Activated gamma-delta T cell treated with Interleukin-2 at 50 U/mL for 16 hours (primary cell): ENCODE data around the gene FMNL2.
"Not testable (repeated sequence)": the region's sequence is repeated elsewhere in the genome, so short reads cannot be mapped to it uniquely, and the experiment has no call there.

ENCODE experiments used
- DNase-seq: peaks from one replicate; pipeline ENCODE4 v3.0.0-alpha.2; 2020

FMNL2 gene

DNA sequence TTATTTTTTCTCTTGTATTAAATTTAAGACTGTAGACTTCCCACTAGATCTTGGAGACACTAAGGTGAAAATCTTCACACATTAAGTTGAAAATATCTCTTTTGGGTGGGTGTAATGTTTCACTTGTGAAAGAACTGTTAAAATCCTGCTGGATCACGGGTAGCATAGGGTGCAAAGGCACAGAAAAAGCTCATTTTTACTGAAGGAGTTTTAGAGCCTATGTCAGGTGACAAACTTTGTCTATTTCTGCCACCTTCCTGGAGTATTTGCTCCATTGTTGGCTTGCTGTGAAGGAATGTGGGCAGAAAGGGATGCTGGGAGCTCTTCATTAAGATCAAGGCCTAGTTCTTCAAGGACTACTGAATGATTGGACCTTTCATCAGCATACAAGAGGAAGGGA, 119.4 kb downstream of the FMNL2 start:
- DNase-seq, result no peak

- DNase-seq, result no peak
These were observed 120.0 kb downstream of the FMNL2 start for GRCh38 chr2:152454960-152455359.

DNA sequence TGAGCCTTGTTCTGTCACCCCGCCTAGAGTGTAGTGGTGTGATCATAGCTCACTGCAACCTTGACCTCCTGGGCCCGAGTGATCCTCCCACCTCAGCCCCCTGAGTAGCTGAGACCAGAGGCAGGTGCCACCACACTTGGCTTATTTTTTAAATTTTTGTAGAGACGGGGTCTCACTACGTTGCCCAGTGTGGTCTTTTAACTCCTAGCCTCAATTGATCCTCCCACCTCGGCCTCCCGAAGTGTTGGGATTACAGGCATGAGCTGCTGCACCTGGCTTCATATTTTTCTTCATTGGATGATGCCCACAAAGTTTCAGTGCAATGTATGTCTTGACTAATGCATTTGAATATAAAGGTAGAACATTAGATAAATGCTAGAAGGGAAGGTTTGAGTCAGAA, 120.8 kb downstream of the FMNL2 start:
- no peak for DNase-seq

- no peak for DNase-seq
These were observed 121.3 kb downstream of the FMNL2 start for GRCh38 chr2:152456262-152456661.

GRCh38 chr2:152458441-152458940, 123.5 kb downstream of the FMNL2 start:
- no peak for DNase-seq

DNA sequence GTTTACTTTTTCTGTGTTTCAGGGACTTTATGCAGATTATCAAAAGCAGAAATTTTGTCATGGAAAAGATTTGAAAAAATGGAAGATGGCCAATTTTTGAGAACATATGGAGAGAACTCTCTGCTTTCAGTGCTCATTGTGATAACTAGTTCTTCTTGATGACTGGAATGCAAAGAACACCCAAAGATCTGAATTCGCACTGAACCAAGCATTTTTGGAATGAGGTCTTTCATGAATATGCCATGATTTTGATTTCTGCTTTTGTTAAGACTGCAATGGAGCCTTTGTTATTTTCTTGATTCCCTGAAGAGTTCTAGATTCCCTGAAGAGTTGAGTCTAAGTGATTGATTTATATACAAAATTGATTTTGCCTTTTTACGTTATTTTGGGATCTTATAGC, 124.1 kb downstream of the FMNL2 start:
- no peak for DNase-seq

GRCh38 chr2:152460567-152460966, 125.6 kb downstream of the FMNL2 start:
- DNase-seq, result no peak

GRCh38 chr2:152462120-152462519, 127.1 kb downstream of the FMNL2 start:
- no peak for DNase-seq

DNA sequence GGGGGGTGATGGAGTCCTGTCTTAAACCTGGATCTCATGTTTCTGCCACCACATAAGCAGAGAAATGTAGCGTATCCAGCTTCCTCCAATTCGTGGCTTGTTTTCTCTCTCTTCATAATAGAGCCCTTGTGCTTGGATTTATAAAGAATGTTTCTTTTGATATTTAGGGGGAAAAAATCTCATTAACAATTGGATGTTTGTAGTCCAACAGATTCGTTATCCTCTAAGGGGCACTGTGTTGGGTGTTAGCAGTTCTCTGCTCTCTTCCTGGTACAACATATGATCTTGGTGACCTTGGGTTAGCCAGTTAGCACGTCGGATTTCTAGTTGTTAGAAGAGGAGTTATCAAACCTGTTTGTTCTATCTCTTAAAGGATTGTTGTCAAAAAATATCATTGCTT, 127.8 kb downstream of the FMNL2 start:
- no peak for DNase-seq

DNA sequence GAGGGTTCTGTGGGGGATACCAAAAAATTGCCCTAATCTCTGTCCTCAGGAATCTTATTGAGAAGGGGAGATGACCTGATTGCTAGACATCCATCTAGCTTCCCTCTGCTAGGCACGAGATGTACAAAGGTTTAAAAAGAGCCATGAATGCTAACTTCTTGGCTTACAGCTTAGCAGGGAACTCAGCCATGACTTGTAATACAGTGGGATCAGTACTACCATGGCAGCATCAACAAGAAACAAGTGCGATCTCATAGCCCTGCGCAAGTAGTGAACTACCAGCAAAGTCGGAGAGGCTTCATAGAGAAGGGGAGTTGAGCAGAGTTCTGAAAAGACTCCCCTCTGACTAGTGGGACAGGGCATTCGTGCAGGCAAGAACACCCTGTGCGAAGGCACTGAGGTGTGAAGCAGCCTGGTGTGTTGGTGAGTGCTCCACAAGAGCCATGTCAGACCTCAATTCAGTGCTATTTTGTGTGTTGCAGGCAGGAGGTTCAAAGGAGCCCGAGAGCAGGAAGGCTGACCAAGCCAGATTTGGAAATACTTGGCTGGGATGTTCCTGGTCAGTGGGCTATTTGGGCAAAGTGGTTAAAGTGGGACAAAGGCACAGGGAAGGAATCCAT, 130.0 kb downstream of the FMNL2 start:
- no peak for DNase-seq

GRCh38 chr2:152465541-152465940, 130.6 kb downstream of the FMNL2 start:
- DNase-seq, result no peak

DNA sequence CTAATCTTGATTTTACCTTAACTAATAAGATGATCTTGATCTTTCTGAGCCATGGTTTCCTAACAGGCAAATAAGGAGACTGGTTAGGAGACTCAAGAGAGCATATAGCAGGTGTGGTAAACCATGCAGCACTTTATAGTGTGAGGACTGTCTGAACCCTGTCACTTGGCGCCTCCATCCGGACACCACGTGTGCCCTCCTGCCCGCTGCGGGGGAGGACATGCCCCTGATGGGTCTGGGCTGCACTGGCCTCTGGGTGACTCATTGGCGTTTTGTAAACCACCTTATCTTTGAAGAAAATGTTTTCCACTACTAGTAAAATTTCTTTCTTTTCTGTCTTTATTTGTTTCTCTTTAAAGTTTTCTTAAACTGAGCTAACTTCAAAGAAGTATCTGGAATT, 131.1 kb downstream of the FMNL2 start:
- no peak for DNase-seq

GRCh38 chr2:152466980-152467676, 132.2 kb downstream of the FMNL2 start:
- no peak for DNase-seq

GRCh38 chr2:152467677-152468410, 132.9 kb downstream of the FMNL2 start:
- DNase-seq, result no peak

- no peak for DNase-seq
These were observed 134.1 kb downstream of the FMNL2 start for GRCh38 chr2:152468899-152469692.

- no peak for DNase-seq
These were observed 136.2 kb downstream of the FMNL2 start for GRCh38 chr2:152470861-152471854.

- no peak for DNase-seq
These were observed 137.5 kb downstream of the FMNL2 start for GRCh38 chr2:152472481-152472887.

GRCh38 chr2:152473151-152473857, 138.3 kb downstream of the FMNL2 start:
- DNase-seq, result no peak

GRCh38 chr2:152474523-152474922, 139.5 kb downstream of the FMNL2 start:
- not testable (repeated sequence) for DNase-seq

DNA sequence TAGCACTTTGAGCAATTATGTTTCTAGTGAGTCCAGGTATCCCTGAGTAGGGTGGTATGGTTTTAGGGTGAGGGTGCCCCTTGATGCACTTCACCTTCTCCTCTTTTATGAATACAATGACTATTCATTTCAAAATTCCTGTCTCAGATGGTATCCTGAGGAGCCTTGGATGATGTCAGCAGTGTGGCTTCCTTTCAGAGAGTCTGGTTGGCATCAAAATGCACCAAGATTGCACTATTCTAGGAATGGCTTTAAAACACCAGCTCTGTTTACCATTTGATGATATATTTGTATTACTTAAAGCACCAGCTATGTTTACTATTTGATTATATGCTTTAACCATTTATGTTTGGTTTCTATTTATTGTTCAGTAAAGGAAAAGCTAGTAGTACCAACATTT, 141.0 kb downstream of the FMNL2 start:
- DNase-seq, result no peak
